Activated CD4-positive, alpha-beta memory T cell treated with anti-CD3 and anti-CD28 coated beads for 36 hours (primary cell): ENCODE data around the gene CYB5B. TPM values are rescaled to one million over a fixed set of nuclear protein-coding genes. Genes with fewer than 3 reads are reported as not detected.

Source experiments
- CTCF ChIA-PET: fragments of 350-600 bp; sonication (Branson Sonifier 250); formaldehyde crosslinking; loops from one replicate; lab custom pipeline; 2021; ENCODE audit warnings: antibody characterized with exemption, inconsistent platforms; lab: Charles Lee
- POLR2A ChIA-PET: fragments of 350-600 bp; sonication (Branson Sonifier 250); formaldehyde crosslinking; loops from one replicate; lab custom pipeline; 2021; ENCODE audit warnings: antibody characterized with exemption; lab: Charles Lee
- DNase-seq: peaks from one replicate; pipeline ENCODE4 v3.0.0-alpha.2; 2020
- H3K27ac Mint-ChIP-seq: one replicate; pipeline ENCODE4 v1.8.0; 2021; ENCODE audit warnings: mixed read lengths
- H3K27me3 Mint-ChIP-seq: one replicate; pipeline ENCODE4 v1.8.0; 2021; ENCODE audit warnings: mixed read lengths
- H3K36me3 Mint-ChIP-seq: one replicate; pipeline ENCODE4 v1.8.0; 2021; ENCODE audit warnings: mixed read lengths
- H3K4me1 Mint-ChIP-seq: one replicate; pipeline ENCODE4 v1.8.0; 2021; ENCODE audit warnings: low read depth, mixed read lengths
- H3K4me3 Mint-ChIP-seq: one replicate; pipeline ENCODE4 v1.8.0; 2021; ENCODE audit warnings: mild to moderate bottlenecking, mixed read lengths
- H3K9me3 Mint-ChIP-seq: one replicate; pipeline ENCODE4 v1.8.0; 2021; ENCODE audit warnings: mixed read lengths
- intact Hi-C: fragments of 100-400 bp; cut with micrococcal nuclease; formaldehyde crosslinking; loops from one replicate; pipeline ENCODE4 v1.15.1; 2023
- total RNA-seq, 2 experiments: library from RNA; stranded (reverse); gene quantifications; one replicate each; pipeline ENCODE4 v1.2.3, GENCODE V29; 2021

Gene CYB5B
- total RNA-seq, 2 experiments from 2014 or later = 147 to 152 TPM

DNA sequence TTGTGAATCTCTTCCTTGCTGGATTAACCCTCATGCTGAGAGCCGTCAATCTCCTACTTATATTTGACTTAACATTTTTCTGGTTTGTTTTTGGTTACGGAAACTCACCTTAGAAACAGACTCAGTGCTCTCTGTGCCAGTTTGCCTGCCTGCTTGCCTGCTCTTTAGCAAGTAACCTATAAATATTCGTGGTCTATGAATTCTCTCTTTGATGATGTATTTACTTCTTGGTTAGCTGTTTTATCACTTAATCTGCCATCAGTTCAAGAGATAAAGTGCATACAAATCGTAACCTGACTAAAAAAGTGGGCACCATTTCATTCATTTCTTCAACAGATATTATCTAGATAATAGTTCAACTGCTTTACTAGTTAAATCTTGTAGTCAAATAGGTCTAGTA, 26.7 kb downstream of the CYB5B start:
- peaks cover 37% of the 10 kb centered on the region for H3K36me3 Mint-ChIP-seq
- H3K4me1 Mint-ChIP-seq = peaks cover 8% of the 10 kb centered on the region
- DNase-seq = no peak
- ChIA-PET POLR2A (no interaction called here), CTCF (no interaction called here)
- no peak overlapping the region for H3K27ac Mint-ChIP-seq
- H3K27me3 Mint-ChIP-seq = no peaks in the 10 kb centered on the region
- no peaks in the 10 kb centered on the region for H3K9me3 Mint-ChIP-seq
- no peak overlapping the region for H3K4me3 Mint-ChIP-seq
- intact Hi-C loops = no loop called here

GRCh38 chr16:69453936-69454335, 29.5 kb downstream of the CYB5B start:
- ChIA-PET POLR2A (no interaction called here), CTCF (interaction anchor here (0.6 kb wide), 1 partner anchor 468 kb away, joined by 3 read pairs; no protein-coding TSS in a partner anchor)
- H3K4me3 Mint-ChIP-seq = no peak overlapping the region
- no peaks in the 10 kb centered on the region for H3K27me3 Mint-ChIP-seq
- DNase-seq = no peak
- H3K27ac Mint-ChIP-seq = no peak overlapping the region
- H3K4me1 Mint-ChIP-seq = peaks cover 6% of the 10 kb centered on the region
- H3K9me3 Mint-ChIP-seq = no peaks in the 10 kb centered on the region
- intact Hi-C loops = no loop called here
- peaks cover 31% of the 10 kb centered on the region for H3K36me3 Mint-ChIP-seq

DNA sequence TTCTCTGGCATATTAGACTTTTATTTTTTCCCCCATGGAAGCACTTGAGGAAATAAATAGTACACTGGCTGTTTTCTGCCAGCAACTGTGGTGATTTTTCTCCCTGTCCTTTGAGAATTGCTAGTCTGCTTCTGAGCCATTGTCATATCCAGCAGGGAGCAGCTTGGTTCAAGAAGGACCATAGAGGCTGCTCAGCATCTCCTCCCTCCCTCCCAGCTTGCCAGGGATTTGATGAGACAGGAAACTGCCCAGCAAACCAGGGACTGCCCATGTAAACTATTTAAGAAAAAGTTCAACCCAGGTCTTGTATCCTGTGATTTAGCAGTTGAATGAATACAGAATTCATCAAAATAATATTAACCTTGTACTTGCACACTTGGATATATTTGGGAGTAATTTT, 39.5 kb downstream of the CYB5B start:
- no peak overlapping the region for H3K4me3 Mint-ChIP-seq
- POLR2A ChIA-PET = no interaction called here

GRCh38 chr16:69465083-69465721, 40.8 kb downstream of the CYB5B start:
- H3K4me1 Mint-ChIP-seq = peaks cover 51% of the 10 kb centered on the region
- ChIA-PET POLR2A (interaction anchor here (1.4 kb wide), 1 partner anchor 55 kb away, joined by 4 read pairs; no protein-coding TSS in a partner anchor), CTCF (interaction anchor here (1.1 to 1.9 kb wide), 3 partner anchors 30 to 100 kb away, joined by 3 to 6 read pairs (median 3); no protein-coding TSS in a partner anchor)
- H3K27me3 Mint-ChIP-seq = no peaks in the 10 kb centered on the region
- H3K4me3 Mint-ChIP-seq = peak overlapping the region; percentile 3
- no peaks in the 10 kb centered on the region for H3K9me3 Mint-ChIP-seq
- peaks cover 17% of the 10 kb centered on the region for H3K36me3 Mint-ChIP-seq
- H3K27ac Mint-ChIP-seq = peak overlapping the region; percentile 44
- intact Hi-C loops = loop anchor here (2.0 to 5.0 kb wide), 2 partner anchors 40 to 68 kb away; partner anchors contain the start of gene CYB5B
- peak; percentile 26 for DNase-seq

More for the DNA sequence above, 39.5 kb downstream of the CYB5B start:
- Mint-ChIP-seq H3K27me3 (no peaks in the 10 kb centered on the region), H3K9me3 (no peaks in the 10 kb centered on the region), H3K4me1 (peaks cover 40% of the 10 kb centered on the region), H3K27ac (no peak overlapping the region), H3K36me3 (peaks cover 19% of the 10 kb centered on the region)
- DNase-seq = no peak
- CTCF ChIA-PET = interaction anchor here (1.5 to 1.9 kb wide), 2 partner anchors 68 to 101 kb away, joined by 3 to 6 read pairs; no protein-coding TSS in a partner anchor
- intact Hi-C loops = loop anchor here (2.0 kb wide), 1 partner anchor 39 kb away; the partner anchor contains the start of gene CYB5B

DNA sequence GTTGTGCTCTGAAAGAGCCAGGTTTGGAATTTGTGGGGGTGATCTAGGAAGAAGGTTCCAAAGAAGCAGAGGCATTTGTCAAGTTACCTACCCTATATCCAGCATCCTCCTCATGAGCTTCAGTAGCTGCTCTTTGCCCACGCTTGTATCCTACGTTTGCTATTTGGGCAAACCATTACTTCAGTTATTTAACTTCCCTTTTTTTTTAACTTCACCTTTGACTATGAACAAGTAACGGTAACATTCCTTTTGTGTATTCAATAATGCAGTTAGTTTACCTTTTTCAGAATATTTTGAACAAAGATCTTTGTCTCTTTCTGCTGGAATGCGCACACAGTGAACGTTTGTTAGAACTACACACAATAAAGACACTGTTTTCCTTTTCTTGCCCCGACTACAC, 41.5 kb downstream of the CYB5B start:
- intact Hi-C loops = loop anchor here (2.0 to 5.0 kb wide), 2 partner anchors 41 to 69 kb away; partner anchors contain the start of gene CYB5B
- Mint-ChIP-seq H3K27me3 (no peaks in the 10 kb centered on the region), H3K27ac (no peak overlapping the region), H3K9me3 (no peaks in the 10 kb centered on the region), H3K36me3 (peaks cover 13% of the 10 kb centered on the region), H3K4me1 (peaks cover 55% of the 10 kb centered on the region), H3K4me3 (no peak overlapping the region)
- DNase-seq = no peak
- ChIA-PET CTCF (no interaction called here), POLR2A (interaction anchor here (1.4 kb wide), 1 partner anchor 54 kb away, joined by 4 read pairs; no protein-coding TSS in a partner anchor)

DNA sequence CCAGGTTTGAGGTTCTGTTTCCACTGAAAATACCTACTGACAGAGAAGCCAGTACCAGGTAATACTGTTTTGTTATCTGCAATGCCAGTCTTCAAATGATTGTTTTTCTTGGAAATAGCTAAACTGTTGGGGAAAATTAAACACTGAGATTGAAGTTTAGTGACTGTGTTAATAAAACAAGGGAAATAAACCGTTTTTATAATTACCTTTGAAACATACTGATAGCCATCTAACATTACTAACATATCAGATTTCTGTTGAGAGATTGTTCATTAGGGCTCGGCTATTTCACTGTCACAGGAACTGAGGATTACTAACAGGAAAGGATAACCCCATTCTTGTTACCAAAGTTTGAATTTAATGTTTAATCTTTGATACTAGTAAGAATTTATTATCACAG, 42.1 kb downstream of the CYB5B start:
- Mint-ChIP-seq H3K9me3 (no peaks in the 10 kb centered on the region), H3K27me3 (no peaks in the 10 kb centered on the region), H3K4me3 (no peak overlapping the region), H3K27ac (no peak overlapping the region), H3K36me3 (peaks cover 13% of the 10 kb centered on the region), H3K4me1 (peaks cover 58% of the 10 kb centered on the region)
- intact Hi-C loops = loop anchor here (5.0 kb wide), 1 partner anchor 69 kb away; no protein-coding TSS in a partner anchor
- DNase-seq = no peak
- CTCF ChIA-PET = no interaction called here
- POLR2A ChIA-PET = no interaction called here

GRCh38 chr16:69467080-69467479, 42.7 kb downstream of the CYB5B start:
- Mint-ChIP-seq H3K4me1 (peaks cover 58% of the 10 kb centered on the region), H3K36me3 (peaks cover 13% of the 10 kb centered on the region), H3K4me3 (no peak overlapping the region), H3K9me3 (no peaks in the 10 kb centered on the region), H3K27me3 (no peaks in the 10 kb centered on the region), H3K27ac (no peak overlapping the region)
- DNase-seq = no peak
- CTCF ChIA-PET = no interaction called here
- intact Hi-C loops = loop anchor here (5.0 kb wide), 1 partner anchor 70 kb away; no protein-coding TSS in a partner anchor
- POLR2A ChIA-PET = no interaction called here

- intact Hi-C loops = loop anchor here (5.0 kb wide), 1 partner anchor 70 kb away; no protein-coding TSS in a partner anchor
- ChIA-PET CTCF (interaction anchor here (1.5 kb wide), 1 partner anchor 71 kb away, joined by 9 read pairs; no protein-coding TSS in a partner anchor), POLR2A (no interaction called here)
- Mint-ChIP-seq H3K4me1 (peaks cover 58% of the 10 kb centered on the region), H3K27ac (no peak overlapping the region), H3K4me3 (no peak overlapping the region), H3K27me3 (no peaks in the 10 kb centered on the region), H3K36me3 (peaks cover 7% of the 10 kb centered on the region), H3K9me3 (no peaks in the 10 kb centered on the region)
- DNase-seq = no peak
Observed at GRCh38 chr16:69467531-69468204, 43.2 kb downstream of the CYB5B start.

DNA sequence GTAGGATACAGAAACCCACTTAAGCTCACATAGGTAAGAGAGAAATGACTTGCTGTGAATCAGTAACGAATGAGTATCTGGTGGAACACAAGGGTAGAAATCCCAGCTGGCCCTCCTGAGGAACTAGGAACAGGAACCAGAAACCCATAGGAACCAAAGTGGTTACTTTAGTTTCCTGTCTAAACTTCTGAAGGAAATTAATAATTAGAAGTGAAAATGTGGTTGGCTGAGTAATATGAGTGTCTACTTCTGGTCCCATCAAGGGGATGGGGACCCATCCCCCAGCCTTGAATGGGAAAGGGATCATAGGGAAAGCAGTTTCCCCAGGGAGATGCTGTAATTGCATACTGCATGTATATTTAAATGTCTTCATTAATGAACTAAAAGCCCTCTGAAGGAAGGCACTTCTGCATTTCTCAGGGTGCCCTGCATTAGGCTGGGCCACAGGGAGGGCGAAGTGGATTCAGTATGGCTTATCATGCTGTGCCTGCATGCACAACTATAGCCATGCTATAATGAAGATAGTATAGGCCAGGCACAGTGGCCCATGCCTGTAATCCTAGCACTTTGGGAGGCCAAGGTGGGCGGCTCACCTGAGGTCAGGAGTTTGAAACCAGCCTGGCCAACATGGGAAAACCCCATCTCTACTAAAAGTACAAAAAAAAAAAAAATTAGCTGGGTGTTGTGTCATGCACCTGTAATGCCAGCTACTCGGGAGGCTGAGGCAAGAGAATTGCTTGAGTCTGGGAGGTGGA, 45.6 kb downstream of the CYB5B start:
- DNase-seq = peak; percentile 57
- CTCF ChIA-PET = interaction anchor here (0.7 to 1.0 kb wide), 2 partner anchors 94 to 138 kb away, joined by 3 read pairs; no protein-coding TSS in a partner anchor

GRCh38 chr16:69471121-69471520, 46.7 kb downstream of the CYB5B start:
- Mint-ChIP-seq H3K9me3 (no peaks in the 10 kb centered on the region), H3K36me3 (no peaks in the 10 kb centered on the region), H3K4me1 (peaks cover 31% of the 10 kb centered on the region), H3K4me3 (no peak overlapping the region), H3K27me3 (no peaks in the 10 kb centered on the region), H3K27ac (peak overlapping the region; percentile 33)
- POLR2A ChIA-PET = no interaction called here
- intact Hi-C loops = loop anchor here (2.0 kb wide), 2 partner anchors 26 to 60 kb away; no protein-coding TSS in a partner anchor
- DNase-seq = no peak
- CTCF ChIA-PET = no interaction called here

More for the DNA sequence above, 45.6 kb downstream of the CYB5B start:
- no peak overlapping the region for H3K27ac Mint-ChIP-seq
- POLR2A ChIA-PET = interaction anchor here (0.6 to 1.5 kb wide), 5 partner anchors 26 to 120 kb away, joined by 3 to 8 read pairs (median 3); partner anchors contain the start of gene CYB5B
- intact Hi-C loops = loop anchor here (1.0 to 5.0 kb wide), 4 partner anchors 25 to 94 kb away; no protein-coding TSS in a partner anchor
- H3K27me3 Mint-ChIP-seq = no peaks in the 10 kb centered on the region
- no peaks in the 10 kb centered on the region for H3K36me3 Mint-ChIP-seq
- peaks cover 42% of the 10 kb centered on the region for H3K4me1 Mint-ChIP-seq
- H3K4me3 Mint-ChIP-seq = no peak overlapping the region
- no peaks in the 10 kb centered on the region for H3K9me3 Mint-ChIP-seq

DNA sequence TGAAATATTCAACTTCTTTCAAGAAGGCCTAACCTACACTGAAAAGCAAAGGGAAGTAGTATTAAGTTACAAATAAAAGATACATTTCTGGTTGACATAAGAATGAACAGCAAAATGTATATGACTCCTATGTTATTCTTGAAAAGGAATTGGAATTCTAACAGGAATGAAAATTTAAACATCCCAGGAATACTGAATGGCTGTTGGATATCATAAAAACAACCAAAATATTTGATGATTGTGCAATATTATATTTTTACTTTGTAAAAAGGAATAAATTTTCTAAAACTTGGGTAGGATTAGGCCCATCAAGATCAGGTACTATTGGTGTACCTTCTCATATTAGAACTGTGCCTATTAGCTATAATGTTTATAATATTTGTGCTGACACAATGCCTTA, 50.0 kb downstream of the CYB5B start:
- Mint-ChIP-seq H3K27ac (no peak overlapping the region), H3K4me1 (peaks cover 15% of the 10 kb centered on the region), H3K27me3 (no peaks in the 10 kb centered on the region), H3K4me3 (no peak overlapping the region), H3K36me3 (no peaks in the 10 kb centered on the region), H3K9me3 (no peaks in the 10 kb centered on the region)
- DNase-seq = no peak
- CTCF ChIA-PET = no interaction called here
- POLR2A ChIA-PET = no interaction called here
- intact Hi-C loops = no loop called here
